Activated CD8-positive, alpha-beta memory T cell treated with anti-CD3 and anti-CD28 coated beads, Interleukin-2, amount 50 U/mL, for 4 hours (primary cell): Measurements from ENCODE around the gene CD58.

Source experiments
- DNase-seq: peaks from one replicate; pipeline ENCODE4 v3.0.0-alpha.2; 2020

CD58 gene

DNA sequence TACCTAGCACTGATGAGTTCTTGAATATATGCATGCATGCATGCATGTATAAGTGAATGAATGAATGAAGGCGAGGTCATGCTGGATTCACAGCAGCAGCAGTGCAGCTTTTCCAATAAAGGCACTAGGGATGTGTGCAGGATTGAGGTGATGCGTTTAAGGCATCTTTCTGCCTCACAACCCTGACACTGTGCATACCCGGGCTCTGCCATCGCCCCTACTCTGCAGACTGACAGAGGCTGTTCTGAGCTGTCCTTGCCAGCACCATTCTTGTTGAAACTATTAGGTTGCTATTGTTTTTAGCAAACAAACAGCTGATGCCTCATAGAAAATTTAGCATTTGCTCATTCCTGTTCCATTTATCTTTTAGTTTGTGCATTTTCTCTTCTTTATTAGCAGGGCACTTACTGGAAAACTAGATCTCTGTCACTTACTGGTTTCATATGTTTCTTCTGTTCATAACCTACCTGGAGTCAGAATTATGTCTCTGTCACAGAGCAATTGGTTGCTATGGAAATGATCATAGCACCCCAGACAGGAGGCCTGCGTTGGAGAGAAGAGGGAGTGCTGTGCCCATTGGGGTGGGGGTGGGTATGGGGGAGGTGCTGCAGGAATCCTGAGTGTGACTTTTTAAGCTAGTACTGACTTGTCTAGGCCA is 79.0 kb downstream of the CD58 start:
- DNase-seq, result no peak

DNA sequence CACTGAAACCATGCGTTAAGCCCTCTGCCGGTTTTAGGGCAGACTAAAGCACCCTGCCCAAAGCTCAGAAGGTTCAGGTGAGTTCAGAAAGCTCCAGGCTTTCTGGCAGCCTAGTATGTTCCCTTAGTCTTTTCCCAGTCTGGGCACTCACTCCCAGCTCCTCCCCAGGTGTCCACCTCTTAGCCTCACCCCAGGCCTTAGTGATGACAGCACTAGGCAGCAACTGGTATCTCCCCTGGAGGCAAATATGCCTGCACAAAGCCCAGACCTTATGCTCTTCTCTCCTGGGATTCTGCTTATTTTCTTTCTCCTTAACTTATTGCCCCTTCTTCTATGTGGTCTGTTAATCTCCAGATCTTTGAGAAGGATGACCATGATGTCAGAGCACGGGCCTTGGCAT is 80.2 kb downstream of the CD58 start:
- no peak for DNase-seq

DNA sequence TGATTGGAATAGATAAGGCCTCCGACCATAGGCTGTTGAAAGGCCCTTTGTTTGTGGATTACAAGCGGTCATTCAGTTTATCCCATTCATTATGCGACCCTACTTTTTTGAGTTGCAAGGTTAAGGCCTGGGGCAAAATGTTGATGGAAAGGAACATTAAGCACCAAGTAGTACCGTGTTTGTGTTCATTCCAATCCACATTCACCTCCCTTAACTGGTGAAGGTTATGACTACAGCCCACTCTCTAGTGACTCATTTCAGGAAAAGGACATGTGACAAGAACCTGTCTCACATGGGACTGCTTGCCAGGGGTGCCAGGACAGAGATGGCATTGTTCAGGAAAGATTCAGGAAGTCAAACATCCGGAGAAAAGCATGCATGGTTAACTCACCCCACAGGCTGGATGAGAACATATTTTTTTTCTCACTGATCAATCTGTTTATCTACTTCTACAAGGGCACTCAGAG is 81.6 kb downstream of the CD58 start:
- no peak for DNase-seq

DNA sequence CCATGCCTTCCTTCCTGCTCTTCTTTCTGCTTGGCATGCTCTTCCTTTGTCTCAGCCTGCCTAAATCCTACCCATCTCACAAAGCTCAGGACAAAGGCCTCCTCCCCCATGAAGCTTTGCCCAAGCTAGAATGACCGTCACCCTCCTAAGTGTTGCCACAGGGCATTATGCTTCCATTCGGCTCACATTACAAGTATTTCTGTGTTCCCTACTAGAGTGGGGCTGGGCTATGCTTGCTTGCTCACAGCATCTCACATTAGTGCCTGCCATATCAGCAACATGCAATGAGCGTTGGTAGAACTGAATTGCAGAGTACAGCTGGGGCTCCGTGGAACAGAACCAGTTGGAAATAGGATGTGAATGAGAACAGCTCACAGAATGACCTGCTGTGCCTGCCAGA is 82.8 kb downstream of the CD58 start:
- DNase-seq, result no peak

DNA sequence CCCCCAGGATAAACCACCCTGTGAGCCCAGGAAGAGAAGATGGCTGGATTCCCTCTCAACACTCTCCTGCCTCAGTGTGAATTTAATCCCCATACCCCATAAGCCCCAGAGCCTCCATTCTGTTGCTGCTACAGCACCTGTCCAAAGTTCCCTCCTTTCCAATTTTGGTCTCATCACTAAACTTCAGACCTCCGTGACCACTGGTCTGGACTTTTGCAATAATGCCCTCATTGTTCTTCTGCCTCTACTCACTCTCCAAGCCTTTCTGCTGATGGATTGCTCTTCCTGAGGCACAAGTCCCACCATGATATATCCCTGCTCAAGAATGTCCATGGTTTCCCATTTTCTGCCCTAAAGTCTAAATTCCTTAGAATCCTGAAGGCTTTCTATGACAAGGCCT is 83.2 kb downstream of the CD58 start:
- DNase-seq, result no peak

DNA sequence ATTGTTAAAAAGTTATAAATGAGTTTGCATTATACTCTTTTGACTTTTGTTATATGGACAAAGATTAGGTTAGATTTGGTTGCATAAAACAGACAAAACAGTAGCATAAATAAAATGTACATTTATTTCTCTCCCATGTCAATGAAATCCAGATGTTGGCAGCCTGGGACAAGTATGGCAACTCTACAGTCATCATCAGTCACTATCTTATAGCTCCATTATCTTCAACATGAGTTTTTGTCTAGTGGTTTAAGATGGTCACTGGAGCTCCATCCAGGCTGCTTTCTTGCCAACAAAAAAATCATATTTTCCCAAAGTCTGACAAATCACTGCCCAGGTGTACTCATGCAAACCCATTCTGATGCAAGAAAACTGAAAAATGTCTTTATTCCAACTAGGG is 83.8 kb downstream of the CD58 start:
- DNase-seq, result no peak

DNA sequence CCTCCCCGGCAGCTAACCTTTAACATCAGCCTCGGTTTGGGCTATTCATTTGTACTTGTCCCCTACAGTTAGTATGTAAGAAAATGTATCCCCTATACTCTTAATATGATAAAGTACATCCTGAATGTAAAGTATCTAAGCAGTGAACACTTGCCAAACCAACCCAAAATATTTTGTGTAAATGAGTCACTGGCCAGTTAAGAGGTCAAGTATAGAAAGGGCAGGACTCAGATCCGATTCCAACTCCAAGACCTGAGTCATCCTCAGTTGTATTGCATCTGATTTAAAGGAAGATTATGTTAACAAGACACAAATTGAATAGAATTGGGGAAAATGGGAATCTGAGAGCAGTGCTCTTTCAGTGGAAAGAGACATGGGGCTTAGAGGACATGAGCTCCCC is 84.4 kb downstream of the CD58 start:
- DNase-seq, result no peak

DNA sequence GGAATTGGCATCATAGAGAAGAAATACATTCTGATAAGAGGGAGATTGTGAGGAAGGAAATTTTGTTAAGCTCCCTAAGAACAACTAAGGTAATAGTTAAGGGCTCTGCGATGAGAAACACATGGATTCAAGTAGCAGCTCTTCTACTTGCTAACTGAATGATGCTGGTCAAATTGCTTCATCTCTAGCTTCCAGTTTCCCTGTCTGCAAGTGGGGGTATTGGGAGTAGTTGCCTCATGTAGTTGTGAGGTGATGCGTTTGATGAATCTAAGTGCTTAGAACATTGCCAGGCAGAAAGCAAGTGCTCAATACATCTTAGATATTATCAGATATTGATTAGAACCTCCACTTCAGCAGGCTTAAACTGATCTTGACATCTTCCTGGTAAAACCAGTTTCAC is 84.8 kb downstream of the CD58 start:
- DNase-seq, result no peak

DNA sequence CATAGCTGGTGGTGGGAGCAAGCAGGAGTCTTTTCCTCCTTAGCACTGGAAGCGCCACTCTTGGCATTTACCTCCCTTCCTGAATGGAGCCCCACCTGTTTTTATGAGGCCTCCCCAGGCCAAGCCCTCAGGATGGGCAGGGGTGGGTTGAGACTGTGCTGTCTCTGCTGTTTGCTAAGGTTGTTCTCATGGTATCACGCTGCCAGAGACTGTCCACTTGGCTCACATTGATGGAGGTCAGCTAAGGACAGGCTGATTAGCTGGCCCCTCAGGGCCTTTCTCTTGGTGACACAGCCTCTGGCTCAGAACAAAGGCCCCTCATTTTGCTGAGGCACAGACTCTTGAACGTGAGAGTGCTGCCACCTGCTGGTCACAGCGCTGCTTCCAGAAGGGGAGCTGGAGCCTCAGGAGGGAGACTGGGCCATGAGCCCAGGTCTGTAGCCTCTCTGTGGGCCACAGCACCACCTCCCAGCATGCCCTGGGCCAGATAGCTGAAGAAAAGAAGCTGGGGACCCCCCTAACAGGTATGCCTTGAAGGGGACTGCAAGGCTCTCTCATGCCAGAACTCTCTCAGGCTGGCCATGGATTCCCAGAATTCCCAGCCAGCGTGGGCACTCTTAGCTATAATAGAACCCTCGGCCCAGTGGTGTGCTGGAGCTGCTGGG is 85.6 kb downstream of the CD58 start:
- DNase-seq, result peak; percentile 92

DNA sequence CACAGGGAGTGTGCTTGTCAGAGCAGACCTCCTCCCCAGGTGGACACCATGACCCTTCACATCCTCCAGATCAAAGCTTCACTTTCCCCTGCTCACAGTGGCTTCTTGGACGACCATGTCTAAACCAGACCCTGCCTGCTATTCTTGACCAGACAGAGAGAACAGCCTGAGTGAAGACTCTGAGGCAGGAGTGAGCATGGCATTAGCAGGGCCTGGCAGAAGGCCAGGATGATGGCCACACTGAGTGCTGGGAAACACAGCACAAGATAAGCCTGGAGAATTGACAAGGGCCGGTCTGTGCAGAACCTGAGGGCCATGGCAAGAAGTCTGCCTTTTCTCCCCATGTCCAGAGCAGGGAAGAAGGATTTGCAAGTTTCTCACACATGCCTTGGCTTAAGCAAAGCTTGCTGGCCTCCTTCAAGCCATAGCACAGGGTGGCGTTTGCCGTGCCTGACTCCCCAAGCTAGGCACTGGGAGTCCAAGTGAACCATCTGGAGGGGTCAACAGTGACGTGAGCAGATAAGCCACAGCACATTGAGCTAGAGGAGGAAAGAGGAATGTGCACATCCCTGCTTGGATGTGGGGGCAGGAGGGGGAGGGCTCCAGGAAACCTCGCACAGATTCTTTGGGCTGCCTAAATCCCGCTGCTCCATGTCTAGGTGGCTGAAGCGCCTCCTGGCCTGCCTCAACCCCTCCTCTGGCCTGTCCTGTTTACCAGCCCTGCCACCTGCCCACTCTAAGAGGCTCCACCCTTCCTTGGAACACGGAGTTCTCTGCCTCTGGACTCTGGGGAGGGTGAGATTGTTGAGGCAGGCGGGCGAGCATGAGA is 87.1 kb downstream of the CD58 start:
- DNase-seq, result no peak

DNA sequence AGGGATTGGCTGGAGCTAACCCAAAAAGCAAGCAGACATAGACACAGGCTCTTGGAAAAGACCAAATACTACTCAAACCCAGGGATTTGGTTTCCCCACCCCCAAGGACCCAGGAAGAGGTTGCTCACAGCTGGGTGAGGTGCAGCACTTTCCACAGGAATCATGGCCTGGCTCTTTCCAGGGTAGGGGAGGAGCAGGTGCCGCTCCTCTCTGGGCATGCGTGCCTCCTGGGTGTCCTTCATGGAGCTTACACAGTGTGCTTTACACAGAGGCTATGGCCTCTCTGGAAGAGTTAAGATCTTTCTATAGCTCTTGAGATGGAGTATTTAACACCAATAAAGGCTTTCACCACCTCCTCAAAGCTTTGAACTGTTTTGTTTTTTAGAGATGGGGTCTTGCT is 88.3 kb downstream of the CD58 start:
- DNase-seq, result no peak

DNA sequence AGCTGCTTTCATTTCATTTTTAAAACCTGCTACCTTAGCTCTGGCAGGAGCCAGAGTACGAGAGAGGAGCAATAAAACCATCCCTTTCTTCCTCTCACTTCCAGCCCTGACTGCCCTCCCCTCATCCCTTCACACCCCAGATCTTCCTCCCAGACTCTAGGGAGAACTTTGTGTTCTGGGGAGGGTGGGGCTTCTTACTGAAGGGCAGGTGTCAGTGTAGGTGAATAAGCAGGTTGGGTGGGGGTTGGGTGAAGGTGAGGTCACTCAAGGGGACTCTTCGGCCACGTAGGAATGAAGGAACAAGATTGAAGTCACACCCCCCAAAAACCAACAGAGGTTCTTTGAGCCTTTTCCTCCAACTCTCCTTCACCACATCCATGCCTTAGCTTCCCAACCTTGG is 88.9 kb downstream of the CD58 start:
- DNase-seq, result no peak

DNA sequence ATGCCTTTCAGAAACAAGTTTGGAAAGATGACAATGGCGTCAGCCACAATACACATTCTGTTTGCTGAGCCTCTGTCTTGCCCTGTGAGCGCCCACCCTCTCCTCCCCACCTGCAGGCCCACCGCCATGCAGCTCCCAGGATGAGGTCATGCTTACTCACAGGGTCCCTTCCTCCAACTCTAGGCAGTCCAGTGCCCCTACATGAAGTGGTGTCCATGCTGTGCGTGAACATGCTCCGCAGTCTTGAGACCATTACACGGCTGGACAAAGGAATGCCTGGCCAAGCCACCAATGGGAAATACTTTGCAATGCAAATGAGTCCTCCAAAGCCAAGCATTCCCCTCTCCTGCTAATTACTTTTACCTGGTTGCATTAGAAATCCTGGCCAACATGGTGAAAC is 92.2 kb downstream of the CD58 start:
- DNase-seq, result no peak

DNA sequence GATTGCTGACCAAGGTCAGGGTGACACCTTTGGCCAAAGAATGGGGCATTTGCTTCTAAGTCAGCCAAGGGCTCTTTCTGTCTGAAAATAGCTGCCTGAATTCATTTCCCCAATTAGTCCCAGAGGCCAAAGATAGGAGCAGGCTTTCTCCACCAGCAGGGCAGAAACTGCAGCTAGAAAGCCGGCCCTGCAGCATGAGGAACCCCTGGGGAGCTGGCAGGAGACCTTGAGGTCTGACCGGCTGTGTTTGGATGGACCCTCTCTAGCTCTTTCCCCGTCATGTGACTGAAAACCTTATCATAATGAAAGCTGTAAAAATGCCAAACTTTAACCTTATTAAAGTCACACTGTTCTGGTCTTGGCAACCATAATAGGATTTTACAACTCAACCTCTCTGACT is 93.4 kb downstream of the CD58 start:
- no peak for DNase-seq

DNA sequence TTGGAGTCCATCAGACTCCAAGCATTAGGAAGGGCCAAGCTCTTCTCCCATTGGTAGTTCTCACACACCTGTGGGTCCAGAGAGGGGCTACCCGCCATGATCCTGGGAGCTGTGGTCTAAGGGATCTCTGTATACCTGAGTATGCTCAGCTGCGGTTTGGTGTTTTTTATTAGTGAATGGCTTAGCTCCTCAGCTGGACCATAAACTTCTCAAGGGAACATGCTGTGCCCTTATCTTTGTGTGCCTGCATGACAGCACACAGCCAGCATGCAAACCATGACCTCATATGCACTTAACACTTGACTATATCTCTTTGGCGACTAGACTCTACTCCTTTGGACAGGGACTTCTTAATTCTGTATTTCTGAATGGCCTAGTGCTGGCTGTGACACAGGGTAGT is 94.5 kb downstream of the CD58 start:
- no peak for DNase-seq

DNA sequence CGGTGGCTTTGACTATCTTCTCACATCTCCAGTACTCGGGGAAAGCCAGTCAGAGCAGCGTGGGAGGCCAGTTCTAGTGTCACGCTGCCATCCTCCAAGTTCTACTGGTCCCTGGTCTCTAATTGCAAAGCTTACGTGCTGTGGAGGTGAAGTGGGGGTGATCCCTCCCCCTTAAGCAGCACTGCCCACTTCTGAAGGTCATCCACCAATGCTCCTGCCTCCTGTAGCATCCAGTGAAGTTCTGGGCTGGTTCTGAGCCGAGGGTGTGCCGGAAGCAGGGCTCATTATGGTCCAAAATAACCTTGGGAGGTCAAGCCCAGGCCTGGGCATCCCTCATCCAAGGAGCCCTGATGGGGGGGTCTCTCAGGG is 95.0 kb downstream of the CD58 start:
- no peak for DNase-seq

DNA sequence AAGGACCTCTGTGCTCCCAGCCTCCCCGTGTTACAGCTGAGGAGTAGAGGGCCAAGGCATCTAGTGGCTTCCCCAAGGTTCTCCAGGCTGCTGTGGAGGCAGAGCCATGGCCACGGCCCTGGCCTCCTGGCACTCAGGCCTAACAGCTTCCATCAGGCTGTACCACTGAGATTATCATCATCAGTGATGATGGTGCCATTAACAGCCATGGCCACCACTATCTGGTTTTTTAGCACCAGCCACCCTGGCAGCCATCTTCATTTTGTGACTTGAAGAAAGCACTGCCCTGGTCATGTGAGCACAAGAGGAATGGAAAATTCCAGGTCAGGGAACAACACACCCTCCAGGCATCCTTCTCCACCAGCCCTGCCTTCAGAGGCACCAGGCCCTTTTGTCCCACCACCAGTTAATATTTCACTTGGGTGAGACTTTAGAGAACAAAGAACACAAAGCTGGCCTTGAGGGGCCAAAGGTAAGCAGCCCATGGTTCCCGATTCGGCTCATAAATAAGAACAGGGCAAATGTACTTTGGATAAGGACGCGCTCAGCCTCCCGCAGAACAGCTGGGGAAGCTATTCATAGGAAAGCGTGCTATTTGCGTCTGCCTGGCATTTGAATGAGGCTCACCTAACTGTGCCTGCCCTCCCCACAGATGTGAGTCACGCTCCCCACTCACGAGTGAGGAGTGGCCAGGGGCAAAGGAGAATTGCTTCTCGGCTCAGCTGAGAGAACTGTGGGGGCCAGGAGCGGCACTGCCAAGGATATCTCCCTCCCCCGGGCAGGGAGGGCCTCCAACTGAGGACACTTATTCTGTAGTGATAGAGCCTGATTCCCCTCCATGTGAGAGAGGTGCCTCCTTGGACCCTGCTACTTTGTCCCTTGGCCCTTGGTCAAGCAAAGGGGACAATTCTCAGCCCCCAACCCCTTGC is 95.6 kb downstream of the CD58 start:
- DNase-seq, result no peak

DNA sequence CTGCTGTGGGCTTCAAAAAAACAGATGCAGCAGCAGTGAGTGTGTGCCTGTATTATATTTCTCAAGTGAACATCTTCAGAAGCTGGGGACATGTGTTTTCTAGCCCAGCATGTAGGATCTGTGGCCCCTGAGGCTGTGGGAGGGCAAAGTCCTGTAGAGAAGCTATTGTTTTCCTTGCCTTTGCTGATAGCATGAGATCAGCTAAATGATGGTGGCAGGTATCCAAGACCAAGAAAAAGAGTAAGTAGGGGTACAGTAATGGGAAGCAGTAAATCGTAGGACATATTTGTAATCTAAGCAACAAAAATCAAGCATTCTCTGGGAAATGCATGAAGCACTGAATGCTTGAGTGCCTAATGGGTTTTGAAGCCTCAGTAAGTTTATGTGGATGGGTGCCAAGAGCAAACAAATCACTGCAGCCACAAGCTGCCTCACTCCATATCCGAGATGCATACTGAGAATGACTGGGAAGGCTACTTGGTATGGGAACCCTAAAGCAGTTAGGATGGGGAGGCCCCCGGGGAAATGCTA is 98.3 kb downstream of the CD58 start:
- no peak for DNase-seq

DNA sequence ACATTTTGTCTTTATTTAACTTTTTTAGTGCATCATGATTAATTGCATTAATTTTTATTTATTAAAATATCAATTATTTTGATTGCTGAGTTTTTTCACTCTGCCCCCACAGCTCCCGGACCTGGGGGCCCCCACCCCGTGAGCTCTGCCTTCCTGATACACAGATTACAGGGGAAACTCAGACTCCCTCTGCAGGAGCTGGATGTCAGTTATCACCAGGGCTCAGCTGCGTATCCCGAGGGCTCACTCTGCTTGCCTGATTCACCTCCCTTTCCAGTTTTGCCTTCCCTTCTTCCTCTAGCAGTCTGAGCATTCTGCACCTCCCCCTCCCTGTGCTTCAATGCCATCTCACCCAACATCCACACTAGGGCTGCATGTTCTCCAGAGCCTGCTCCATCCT is 99.6 kb downstream of the CD58 start:
- DNase-seq, result no peak

DNA sequence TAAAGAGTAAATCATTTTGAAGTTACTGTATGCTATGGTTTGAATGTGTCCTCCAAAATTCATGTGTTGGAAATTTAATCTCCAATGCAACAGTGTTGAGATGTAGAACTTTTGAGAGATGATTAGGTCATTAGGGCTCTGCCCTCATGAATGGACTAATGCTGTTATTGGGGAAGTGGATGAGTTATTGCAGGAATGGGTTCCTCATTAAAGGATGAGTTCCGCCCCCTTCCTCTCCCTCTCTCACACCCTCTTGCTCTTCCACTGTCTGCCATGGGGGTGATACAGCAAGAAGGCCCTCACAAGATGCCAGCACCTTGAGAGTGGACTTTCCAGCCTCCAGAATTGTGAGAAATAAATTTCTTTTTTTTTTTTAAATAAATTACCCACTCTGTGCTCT is 100.2 kb downstream of the CD58 start:
- no peak for DNase-seq

DNA sequence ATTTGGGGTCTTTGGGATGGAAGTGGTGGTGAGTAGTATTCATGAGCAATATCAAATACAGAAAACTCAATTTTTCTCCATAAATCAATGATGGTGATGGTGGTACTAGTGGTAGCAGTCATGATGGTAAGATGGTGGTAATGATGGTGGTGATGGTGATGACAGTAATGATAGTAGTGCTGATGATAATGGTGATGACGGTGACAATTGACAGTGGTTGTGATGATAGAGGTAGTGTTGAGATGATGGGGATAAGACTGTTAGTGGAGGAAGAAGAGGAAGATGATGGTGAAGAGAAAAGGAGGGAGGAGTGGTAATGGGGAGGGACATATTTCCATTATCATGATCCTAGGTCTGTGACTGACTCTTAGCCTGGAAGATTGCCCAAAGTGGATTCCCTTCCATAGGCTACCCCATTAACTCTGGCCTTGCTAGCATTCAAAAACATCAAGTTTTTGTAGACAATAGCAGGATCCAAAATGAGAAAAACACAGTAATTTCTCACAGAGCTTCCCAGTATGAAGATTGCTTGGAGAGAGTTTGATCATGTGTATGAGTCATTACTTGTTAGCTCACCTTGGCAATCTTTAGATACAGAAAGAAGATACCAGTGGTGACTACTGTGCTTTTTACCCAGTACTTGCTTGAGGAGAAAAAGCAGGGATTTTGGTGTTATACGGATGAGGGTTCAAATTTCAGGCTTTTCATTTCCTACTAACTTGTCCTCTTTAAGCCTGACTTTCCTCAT is 103.8 kb downstream of the CD58 start:
- DNase-seq, result no peak
